ENCODE data around the gene RING1.
A peak's percentile ranks its signal among the peaks of the same experiment; 100 is the strongest.

Gene RING1

GRCh38 chr6:33199687-33200218 is 8.5 kb upstream of the RING1 start:
- DNase-seq (ENCODE audit: low read depth): peak; percentile 91
- H3K4me3 ChIP-seq (ENCODE audit: low read depth, low read length): peak overlapping the region; percentile 96
- no peak for TF ChIP-seq CTCF (IDR thresholded peaks at IDR 0.05; ENCODE audit: insufficient read depth, low read depth, low read length, missing control alignments)

- peak within 1 kb of the TSS; percentile 96 for H3K4me3 ChIP-seq (ENCODE audit: low read depth, low read length)
- no peak for TF ChIP-seq CTCF (IDR thresholded peaks at IDR 0.05; ENCODE audit: insufficient read depth, low read depth, low read length, missing control alignments)
- peak; percentile 100 for DNase-seq (ENCODE audit: low read depth)
These were observed 7.8 kb upstream of the RING1 start, which contains the start of the genes RXRB and SLC39A7 for GRCh38 chr6:33200219-33201146. Gene RXRB, minus strand, starts transcription at chr6:33200665. Its CDS starts 189 bp downstream, at chr6:33200476. Gene SLC39A7, plus strand, starts transcription at chr6:33200867. Its CDS starts 379 bp downstream, at chr6:33201246.

DNA sequence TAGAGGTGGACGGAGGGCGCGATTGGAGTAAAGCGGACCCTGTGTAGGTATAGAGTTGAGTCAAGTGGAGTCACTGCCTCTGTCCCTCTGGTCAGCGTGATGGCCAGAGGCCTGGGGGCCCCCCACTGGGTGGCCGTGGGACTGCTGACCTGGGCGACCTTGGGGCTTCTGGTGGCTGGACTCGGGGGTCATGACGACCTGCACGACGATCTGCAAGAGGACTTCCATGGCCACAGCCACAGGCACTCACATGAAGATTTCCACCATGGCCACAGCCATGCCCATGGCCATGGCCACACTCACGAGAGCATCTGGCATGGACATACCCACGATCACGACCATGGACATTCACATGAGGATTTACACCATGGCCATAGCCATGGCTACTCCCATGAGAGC is 7.2 kb upstream of the RING1 start:
- H3K4me3 ChIP-seq (ENCODE audit: low read depth, low read length): peak overlapping the region; percentile 96
- DNase-seq (ENCODE audit: low read depth): peak; percentile 36
- no peak for TF ChIP-seq CTCF (IDR thresholded peaks at IDR 0.05; ENCODE audit: insufficient read depth, low read depth, low read length, missing control alignments)

DNA sequence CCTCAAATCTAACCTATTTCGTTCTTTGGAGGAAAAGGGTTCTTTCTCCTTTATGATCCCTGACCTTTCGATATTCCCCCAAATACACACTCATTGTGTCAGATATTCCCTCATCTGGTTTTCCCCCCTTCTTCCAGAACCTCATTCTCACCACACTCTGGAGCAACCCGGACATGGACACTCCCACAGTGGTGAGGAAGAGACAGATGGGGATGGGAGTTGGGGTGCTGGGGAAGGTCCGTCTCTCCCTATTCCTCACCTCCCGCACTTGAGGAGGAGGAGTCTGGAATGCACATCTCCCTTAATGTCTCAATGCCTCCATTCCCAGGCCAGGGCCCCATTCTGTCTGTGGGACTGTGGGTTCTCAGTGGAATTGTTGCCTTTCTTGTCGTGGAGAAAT is 6.4 kb upstream of the RING1 start:
- TF ChIP-seq CTCF (IDR thresholded peaks at IDR 0.05; ENCODE audit: insufficient read depth, low read depth, low read length, missing control alignments): no peak
- DNase-seq (ENCODE audit: low read depth): no peak
- peak overlapping the region; percentile 96 for H3K4me3 ChIP-seq (ENCODE audit: low read depth, low read length)

DNA sequence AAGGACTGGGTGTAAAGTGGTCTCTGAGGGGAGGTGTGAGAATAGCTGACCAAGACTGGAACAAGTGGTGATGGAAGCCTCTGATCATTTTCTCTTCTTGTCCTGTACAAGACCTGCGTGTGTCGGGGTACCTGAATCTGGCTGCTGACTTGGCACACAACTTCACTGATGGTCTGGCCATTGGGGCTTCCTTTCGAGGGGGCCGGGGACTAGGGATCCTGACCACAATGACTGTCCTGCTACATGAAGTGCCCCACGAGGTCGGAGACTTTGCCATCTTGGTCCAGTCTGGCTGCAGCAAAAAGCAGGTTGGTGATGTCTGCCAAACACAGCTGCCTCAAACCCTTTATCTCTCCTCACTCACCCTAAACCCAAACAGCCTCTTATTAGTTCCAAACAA is 5.5 kb upstream of the RING1 start:
- DNase-seq (ENCODE audit: low read depth): no peak
- no peak for TF ChIP-seq CTCF (IDR thresholded peaks at IDR 0.05; ENCODE audit: insufficient read depth, low read depth, low read length, missing control alignments)
- no peak overlapping the region for H3K4me3 ChIP-seq (ENCODE audit: low read depth, low read length)

DNA sequence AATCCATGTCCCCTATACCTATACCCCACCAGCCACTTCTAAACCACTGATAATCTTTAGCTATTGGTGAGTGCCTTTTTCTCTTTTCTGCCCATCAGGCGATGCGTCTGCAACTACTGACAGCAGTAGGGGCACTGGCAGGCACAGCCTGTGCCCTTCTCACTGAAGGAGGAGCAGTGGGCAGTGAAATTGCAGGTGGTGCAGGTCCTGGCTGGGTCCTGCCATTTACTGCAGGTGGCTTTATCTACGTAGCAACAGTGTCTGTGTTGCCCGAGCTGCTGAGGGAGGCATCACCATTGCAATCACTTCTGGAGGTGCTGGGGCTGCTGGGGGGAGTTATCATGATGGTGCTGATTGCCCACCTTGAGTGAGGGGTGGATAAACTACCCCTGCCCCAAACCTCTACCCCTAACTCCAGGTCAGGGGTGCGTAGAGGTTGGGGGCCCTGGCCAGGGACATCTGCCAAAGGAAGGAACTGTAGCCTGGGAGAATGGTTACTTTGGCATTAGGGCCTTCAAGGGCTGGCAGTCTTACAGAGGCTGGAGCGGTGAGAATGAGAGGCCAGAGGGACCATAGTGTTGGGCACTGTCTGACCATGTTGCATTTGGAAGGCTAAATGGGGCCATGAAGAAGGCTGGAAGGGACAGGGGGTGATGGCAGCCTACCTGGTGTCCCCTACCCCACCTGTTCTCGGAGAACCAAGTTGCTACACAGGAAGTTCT is 4.7 kb upstream of the RING1 start:
- no peak overlapping the region for H3K4me3 ChIP-seq (ENCODE audit: low read depth, low read length)
- no peak for TF ChIP-seq CTCF (IDR thresholded peaks at IDR 0.05; ENCODE audit: insufficient read depth, low read depth, low read length, missing control alignments)
- DNase-seq (ENCODE audit: low read depth): no peak
